CD4-positive, alpha-beta T cell (primary cell): ENCODE data around the gene LRRC26. TPM values are rescaled to one million over a fixed set of nuclear protein-coding genes. Genes with fewer than 3 reads are reported as not detected.

Experiments used
- ATAC-seq: fragments of 200-7000 bp; cut with Tn5 transposase; one replicate; pipeline ENCODE4 v1.10.0; 2022; ENCODE audit warnings: mild to moderate bottlenecking; ENCODE audit not compliant: poor library complexity
- CTCF ChIA-PET: fragments of 350-600 bp; sonication (Branson Sonifier 250); formaldehyde crosslinking; loops from one replicate; lab custom pipeline; 2021; ENCODE audit warnings: antibody characterized with exemption, inconsistent platforms; lab: Charles Lee
- POLR2A ChIA-PET: fragments of 350-600 bp; sonication (Branson Sonifier 250); formaldehyde crosslinking; loops from one replicate; lab custom pipeline; 2021; ENCODE audit warnings: antibody characterized with exemption, inconsistent platforms; lab: Charles Lee
- DNase-seq, 14 experiments: peaks; one replicate each; pipeline ENCODE4 v3.0.0-alpha.2; 2013 to 2020; ENCODE audit warnings: mixed read lengths in 2 of 14
- H3K27ac ChIP-seq, 2 donors: one replicate each; pipeline versions ENCODE4 v1.5.1 to v1.7.0; 2013; ENCODE audit warnings: low read length in 2 of 2, low read depth in 1 of 2, mild to moderate bottlenecking in 1 of 2
- H3K27me3 ChIP-seq, 2 experiments: 1 replicate in 1 of 2; 2 replicates in 1 of 2; pipeline versions ENCODE4 v1.6.1 to v1.7.0; 2013; ENCODE audit warnings: low read length in 2 of 2, control low read depth in 1 of 2, mild to moderate bottlenecking in 1 of 2, moderate library complexity in 1 of 2; ENCODE audit not compliant: insufficient read depth in 2 of 2, control insufficient read depth in 1 of 2
- H3K36me3 ChIP-seq: one replicate; pipeline ENCODE4 v1.6.1; 2013; ENCODE audit warnings: low read length, control low read depth; ENCODE audit not compliant: insufficient read depth
- H3K4me1 ChIP-seq: one replicate; pipeline ENCODE4 v1.6.1; 2013; ENCODE audit warnings: low read length, control low read depth; ENCODE audit not compliant: insufficient read depth
- H3K4me3 ChIP-seq: one replicate; pipeline ENCODE4 v1.5.1; 2013; ENCODE audit warnings: mild to moderate bottlenecking, low read length, moderate library complexity
- H3K9me3 ChIP-seq, 2 experiments: 1 replicate in 1 of 2; 2 replicates in 1 of 2; pipeline versions ENCODE4 v1.6.1 to v1.7.0; 2013; ENCODE audit warnings: low read length in 2 of 2, mild to moderate bottlenecking in 2 of 2, control low read depth in 1 of 2, moderate library complexity in 1 of 2; ENCODE audit not compliant: control insufficient read depth in 1 of 2, insufficient read depth in 1 of 2
- H3K27ac Mint-ChIP-seq: one replicate; pipeline ENCODE4 v1.8.0; 2020; ENCODE audit warnings: mixed read lengths
- H3K27me3 Mint-ChIP-seq: one replicate; pipeline ENCODE4 v1.8.0; 2021; ENCODE audit warnings: mixed read lengths
- H3K36me3 Mint-ChIP-seq: one replicate; pipeline ENCODE4 v1.8.0; 2021; ENCODE audit warnings: low read depth, mixed read lengths
- H3K4me1 Mint-ChIP-seq: one replicate; pipeline ENCODE4 v1.8.0; 2021; ENCODE audit warnings: low read depth, mixed read lengths
- H3K4me3 Mint-ChIP-seq: one replicate; pipeline ENCODE4 v1.8.0; 2020; ENCODE audit warnings: mild to moderate bottlenecking, mixed read lengths
- H3K9me3 Mint-ChIP-seq: one replicate; pipeline ENCODE4 v1.8.0; 2020; ENCODE audit warnings: mixed read lengths
- CTCF ChIP-seq: fragments of 200-600 bp; IDR thresholded peaks from one replicate; pipeline ENCODE4 v1.8.0; 2022; ENCODE audit warnings: antibody characterized with exemption, mild to moderate bottlenecking
- intact Hi-C, 2 experiments: fragments of 100-400 bp; cut with DNase I in 1 of 2; cut with micrococcal nuclease in 1 of 2; formaldehyde crosslinking; loops; one replicate each; pipeline versions ENCODE4 v1.15.1 to v1.9.0; 2023 to 2025; cut with DNase I, micrococcal nuclease
- total RNA-seq, 174 experiments: library from RNA in 2 of 174; stranded (reverse) in 2 of 174; gene quantifications; one replicate each; pipeline ENCODE4 v1.2.3 and lab custom pipeline; 2021 to 2026

Gene LRRC26
- total RNA-seq, 2 experiments from 2014 or later: not detected

- H3K4me3 Mint-ChIP-seq: no peak overlapping the region
These were observed 6.0 kb downstream of the LRRC26 start for GRCh38 chr9:137163805-137164204.

GRCh38 chr9:137163365-137163715, 6.5 kb downstream of the LRRC26 start:
- TF ChIP-seq CTCF: no peak
- Histone ChIP-seq H3K27ac (no peak overlapping the region), H3K27me3 (peaks cover 55 to 78% of the 10 kb centered on the region in 2 experiments), H3K4me3 (no peak overlapping the region), H3K9me3 (peaks cover 0 to 35% of the 10 kb centered on the region in 2 experiments), H3K4me1 (peaks cover 17% of the 10 kb centered on the region), H3K36me3 (no peaks in the 10 kb centered on the region)
- Mint-ChIP-seq H3K4me3 (no peak overlapping the region), H3K27me3 (peaks cover 59% of the 10 kb centered on the region), H3K27ac (no peak overlapping the region), H3K36me3 (no peaks in the 10 kb centered on the region), H3K4me1 (peaks cover 6% of the 10 kb centered on the region), H3K9me3 (no peaks in the 10 kb centered on the region)
- ATAC-seq (no peak), DNase-seq (no peak)
- ChIA-PET CTCF (no interaction called here), POLR2A (interaction anchor here (0.7 kb wide), 1 partner anchor 30 kb away, joined by 3 read pairs; no protein-coding TSS in a partner anchor)
- intact Hi-C loops: no loop called here

More at GRCh38 chr9:137163805-137164204, 6.0 kb downstream of the LRRC26 start:
- no peak for TF ChIP-seq CTCF
- no peaks in the 10 kb centered on the region for H3K36me3 ChIP-seq
- Mint-ChIP-seq H3K9me3 (no peaks in the 10 kb centered on the region), H3K36me3 (no peaks in the 10 kb centered on the region), H3K4me1 (peaks cover 5% of the 10 kb centered on the region), H3K27me3 (peaks cover 58% of the 10 kb centered on the region), H3K27ac (no peak overlapping the region)
- peaks cover 0 to 31% of the 10 kb centered on the region in 2 experiments for H3K9me3 ChIP-seq
- H3K27ac ChIP-seq: no peak overlapping the region
- intact Hi-C loops: no loop called here
- no peak for DNase-seq
- CTCF ChIA-PET: no interaction called here
- no peak for ATAC-seq
- peaks cover 15% of the 10 kb centered on the region for H3K4me1 ChIP-seq
- POLR2A ChIA-PET: no interaction called here
- peaks cover 51 to 76% of the 10 kb centered on the region in 2 experiments for H3K27me3 ChIP-seq
- no peak overlapping the region for H3K4me3 ChIP-seq

GRCh38 chr9:137162505-137163364, 7.1 kb downstream of the LRRC26 start:
- peaks cover 65% of the 10 kb centered on the region for H3K27me3 Mint-ChIP-seq

More at GRCh38 chr9:137162505-137163364, 7.1 kb downstream of the LRRC26 start:
- no peak for TF ChIP-seq CTCF
- Mint-ChIP-seq H3K36me3 (no peaks in the 10 kb centered on the region), H3K9me3 (no peaks in the 10 kb centered on the region), H3K4me1 (peaks cover 12% of the 10 kb centered on the region), H3K27ac (no peak overlapping the region), H3K4me3 (no peak overlapping the region)
- intact Hi-C loops: no loop called here
- DNase-seq: peak in 3 of 14 experiments; percentile 33 to 52 (median 49)
- Histone ChIP-seq H3K4me1 (peaks cover 15% of the 10 kb centered on the region), H3K27ac (no peak overlapping the region), H3K9me3 (peaks cover 0 to 41% of the 10 kb centered on the region in 2 experiments), H3K27me3 (peaks cover 60 to 78% of the 10 kb centered on the region in 2 experiments), H3K4me3 (no peak overlapping the region), H3K36me3 (no peaks in the 10 kb centered on the region)
- POLR2A ChIA-PET: interaction anchor here (0.7 kb wide), 1 partner anchor 30 kb away, joined by 3 read pairs; no protein-coding TSS in a partner anchor
- CTCF ChIA-PET: no interaction called here
- ATAC-seq: peak; percentile 69
